WTC11 (cell line): Measurements from ENCODE around the gene FGD3. TPM values are rescaled to one million over a fixed set of nuclear protein-coding genes. Genes with fewer than 3 reads are reported as not detected.

Experiments
- ATAC-seq: fragments of 200-7000 bp; cut with Tn5 transposase; 2 replicates; pipeline ENCODE4 v1.10.0; 2021; ENCODE audit warnings: mild to moderate bottlenecking, moderate library complexity
- CTCF ChIA-PET: fragments of 300-600 bp; sonication (Branson Sonifier 250); formaldehyde crosslinking; loops from one replicate; lab custom pipeline; 2021; ENCODE audit warnings: antibody characterized with exemption; lab: Charles Lee
- POLR2A ChIA-PET: fragments of 350-600 bp; sonication (Branson Sonifier 250); formaldehyde crosslinking; loops from one replicate; lab custom pipeline; 2021; ENCODE audit warnings: antibody characterized with exemption; lab: Charles Lee
- DNase-seq: peaks from one replicate; pipeline ENCODE4 v3.0.0; 2021; ENCODE audit warnings: low spot score
- H3K27ac Mint-ChIP-seq: 2 replicates; pipeline ENCODE4 v1.8.0; 2021; ENCODE audit warnings: mixed read lengths
- H3K27me3 Mint-ChIP-seq: 2 replicates; pipeline ENCODE4 v1.8.0; 2021; ENCODE audit warnings: low read depth, mild to moderate bottlenecking, moderate library complexity, mixed read lengths
- H3K36me3 Mint-ChIP-seq: 2 replicates; pipeline ENCODE4 v1.8.0; 2021; ENCODE audit warnings: mixed read lengths
- H3K4me1 Mint-ChIP-seq: 2 replicates; pipeline ENCODE4 v1.8.0; 2022; ENCODE audit warnings: mixed read lengths
- H3K4me3 Mint-ChIP-seq: 2 replicates; pipeline ENCODE4 v1.8.0; 2021; ENCODE audit warnings: mild to moderate bottlenecking, moderate library complexity, mixed read lengths
- H3K9me3 Mint-ChIP-seq: 2 replicates; pipeline ENCODE4 v1.8.0; 2021; ENCODE audit warnings: mixed read lengths
- AFF4 ChIP-seq: sonication (generic); formaldehyde crosslinking; IDR thresholded peaks from 2 replicates; pipeline ENCODE4 v1.8.1; 2023; ENCODE audit warnings: mild to moderate bottlenecking, missing genetic modification reagents, borderline replicate concordance
- AR ChIP-seq: fragments of 250-450 bp; sonication (Bioruptor Pico); IDR thresholded peaks from 2 replicates; pipeline ENCODE4 v1.9.0; 2021; ENCODE audit warnings: mild to moderate bottlenecking
- ATF2 ChIP-seq: sonication (generic); formaldehyde crosslinking; IDR thresholded peaks from 2 replicates; pipeline ENCODE4 v1.8.1; 2022; ENCODE audit warnings: low read depth, missing genetic modification reagents, borderline replicate concordance
- CREB1 ChIP-seq: sonication (generic); formaldehyde crosslinking; IDR thresholded peaks from 2 replicates; pipeline ENCODE4 v1.8.0; 2023; ENCODE audit warnings: mild to moderate bottlenecking, missing genetic modification reagents
- EMX1 ChIP-seq: fragments of 250-450 bp; sonication (Bioruptor Pico); IDR thresholded peaks from 2 replicates; pipeline ENCODE4 v1.8.0; 2021; ENCODE audit warnings: mild to moderate bottlenecking
- ESRRA ChIP-seq: sonication (generic); formaldehyde crosslinking; IDR thresholded peaks from 2 replicates; pipeline ENCODE4 v1.8.1; 2022; ENCODE audit warnings: mild to moderate bottlenecking, missing genetic modification reagents, borderline replicate concordance
- FOXJ3 ChIP-seq: sonication (generic); formaldehyde crosslinking; IDR thresholded peaks from 2 replicates; pipeline ENCODE4 v1.9.0; 2021; ENCODE audit warnings: missing genetic modification reagents, mild to moderate bottlenecking, borderline replicate concordance
- FOXK1 ChIP-seq: sonication (generic); formaldehyde crosslinking; IDR thresholded peaks from 2 replicates; pipeline ENCODE4 v1.8.0; 2022; ENCODE audit warnings: mild to moderate bottlenecking, moderate library complexity, missing genetic modification reagents
- GABPB1 ChIP-seq: sonication (generic); formaldehyde crosslinking; IDR thresholded peaks from 2 replicates; pipeline ENCODE4 v1.8.1; 2023; ENCODE audit warnings: mild to moderate bottlenecking, missing genetic modification reagents
- MXD4 ChIP-seq: fragments of 250-450 bp; sonication (Bioruptor Pico); IDR thresholded peaks from 2 replicates; pipeline ENCODE4 v1.8.0; 2021; ENCODE audit warnings: mild to moderate bottlenecking, moderate library complexity, borderline replicate concordance
- MYBL2 ChIP-seq: sonication (generic); formaldehyde crosslinking; IDR thresholded peaks from 2 replicates; pipeline ENCODE4 v1.8.1; 2023; ENCODE audit warnings: mild to moderate bottlenecking, moderate library complexity, missing genetic modification reagents
- PRDM15 ChIP-seq: sonication (generic); formaldehyde crosslinking; IDR thresholded peaks from 2 replicates; pipeline ENCODE4 v1.8.0; 2022; ENCODE audit warnings: missing genetic modification reagents
- RELA ChIP-seq: sonication (generic); formaldehyde crosslinking; IDR thresholded peaks from 2 replicates; pipeline ENCODE4 v1.8.1; 2022; ENCODE audit warnings: missing genetic modification reagents, mild to moderate bottlenecking, borderline replicate concordance
- TCF7 ChIP-seq: sonication (generic); formaldehyde crosslinking; IDR thresholded peaks from 2 replicates; pipeline ENCODE4 v1.8.0; 2022; ENCODE audit warnings: mild to moderate bottlenecking, low read depth, missing genetic modification reagents, moderate library complexity
- TEAD1 ChIP-seq: sonication (generic); formaldehyde crosslinking; IDR thresholded peaks from 2 replicates; pipeline ENCODE4 v1.8.0; 2022; ENCODE audit warnings: mild to moderate bottlenecking, missing genetic modification reagents
- ZNF138 ChIP-seq: sonication (generic); formaldehyde crosslinking; conservative IDR thresholded peaks from 2 replicates; pipeline ENCODE4 v1.8.1; 2022; ENCODE audit warnings: mild to moderate bottlenecking, moderate library complexity, missing genetic modification reagents
- ZNF532 ChIP-seq: fragments of 250-450 bp; sonication (Bioruptor Pico); IDR thresholded peaks from 2 replicates; pipeline ENCODE4 v1.9.0; 2021; ENCODE audit warnings: mild to moderate bottlenecking, borderline replicate concordance
- total RNA-seq: library from RNA; stranded (reverse); gene quantifications from 3 replicates; pipeline ENCODE4 v1.2.3, GENCODE V29; 2021

The FGD3 gene
- total RNA-seq, 1 experiment from 2014 or later: 1.9 TPM

GRCh38 chr9:92952906-92953610, 5.7 kb downstream of the FGD3 start (continued):
- TF ChIP-seq AFF4 (no peak), MXD4 (CRISPR knock-in tag) (no peak), TCF7 (CRISPR knock-in tag) (no peak)

- Mint-ChIP-seq H3K27ac (no peak overlapping the region), H3K27me3 (no peaks in the 10 kb centered on the region), H3K4me1 (peaks cover 6% of the 10 kb centered on the region; the same call in 1 of the 2 replicates), H3K9me3 (no peaks in the 10 kb centered on the region), H3K36me3 (no peaks in the 10 kb centered on the region), H3K4me3 (no peak overlapping the region)
- ChIA-PET CTCF (interaction anchor here (1.0 to 2.4 kb wide), 3 partner anchors 49 to 200 kb away, joined by 5 to 9 read pairs (median 7); no protein-coding TSS in a partner anchor), POLR2A (no interaction called here)
- DNase-seq (no peak), ATAC-seq (no peak)
- TF ChIP-seq FOXJ3 (CRISPR knock-in tag) (no peak), ATF2 (CRISPR knock-in tag) (no peak), GABPB1 (CRISPR knock-in tag) (no peak), ZNF138 (CRISPR knock-in tag) (no peak), MYBL2 (CRISPR knock-in tag) (no peak), ESRRA (no peak), PRDM15 (CRISPR knock-in tag) (no peak), CREB1 (CRISPR knock-in tag) (no peak), TEAD1 (CRISPR knock-in tag) (no peak), ZNF532 (CRISPR knock-in tag) (no peak), EMX1 (CRISPR knock-in tag) (no peak), RELA (CRISPR knock-in tag) (no peak), AR (no peak), FOXK1 (CRISPR knock-in tag) (no peak)
These were observed 6.9 kb downstream of the FGD3 start for GRCh38 chr9:92954049-92954861.
